ENCODE measurements around the gene NR2C2AP.
"Not testable (repeated sequence)": the region's sequence is repeated elsewhere in the genome, so short reads cannot be mapped to it uniquely, and the experiment has no call there.

Gene NR2C2AP, protein sequence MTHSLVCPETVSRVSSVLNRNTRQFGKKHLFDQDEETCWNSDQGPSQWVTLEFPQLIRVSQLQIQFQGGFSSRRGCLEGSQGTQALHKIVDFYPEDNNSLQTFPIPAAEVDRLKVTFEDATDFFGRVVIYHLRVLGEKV

DNA sequence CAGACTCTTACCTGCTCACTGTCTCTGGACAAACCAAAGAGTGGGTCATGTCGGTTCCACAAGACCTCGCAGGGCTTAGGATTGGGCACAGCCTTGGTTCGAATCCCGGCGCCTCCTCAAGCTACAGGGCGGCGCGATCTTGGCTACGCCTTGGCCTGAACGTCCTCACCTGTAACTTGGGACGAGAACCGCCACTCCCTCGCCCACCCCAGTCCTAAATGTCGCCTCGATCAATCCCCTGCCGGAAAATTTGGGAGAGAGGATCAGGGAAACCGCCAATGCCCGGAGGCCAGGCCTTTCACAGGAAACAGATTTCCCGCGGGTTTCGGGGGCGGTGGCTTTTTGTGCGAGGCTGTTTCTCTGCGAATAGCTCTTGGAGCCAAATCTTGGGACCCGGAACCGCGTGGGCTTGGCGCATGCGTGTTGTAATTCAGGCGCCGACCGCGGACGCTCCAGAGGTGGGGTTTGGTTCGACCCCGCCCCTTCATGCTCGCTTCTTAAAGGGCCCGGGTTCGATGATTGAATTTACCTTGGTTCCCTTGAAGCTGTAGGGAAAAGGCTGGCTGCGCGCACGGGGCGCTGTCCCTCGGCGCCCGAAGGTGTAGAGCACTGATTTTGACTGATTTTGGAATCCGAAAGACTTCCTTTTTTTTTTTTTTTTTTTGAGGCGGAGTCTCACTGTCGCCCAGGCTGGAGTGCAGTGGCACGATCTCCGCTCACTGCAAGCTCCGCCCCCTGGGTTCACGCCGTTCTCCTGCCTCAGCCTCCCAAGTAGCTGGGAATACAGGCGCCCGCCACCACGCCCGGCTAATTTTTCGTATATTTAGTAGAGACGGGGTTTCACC, at the start of gene NR2C2AP:
Gene NR2C2AP (minus strand): TSS at position 403 of the 845 bp plus-strand sequence. CDS start 354 bp downstream, at position 49.
- DNase-seq, result peak; percentile 70 to 93

DNA sequence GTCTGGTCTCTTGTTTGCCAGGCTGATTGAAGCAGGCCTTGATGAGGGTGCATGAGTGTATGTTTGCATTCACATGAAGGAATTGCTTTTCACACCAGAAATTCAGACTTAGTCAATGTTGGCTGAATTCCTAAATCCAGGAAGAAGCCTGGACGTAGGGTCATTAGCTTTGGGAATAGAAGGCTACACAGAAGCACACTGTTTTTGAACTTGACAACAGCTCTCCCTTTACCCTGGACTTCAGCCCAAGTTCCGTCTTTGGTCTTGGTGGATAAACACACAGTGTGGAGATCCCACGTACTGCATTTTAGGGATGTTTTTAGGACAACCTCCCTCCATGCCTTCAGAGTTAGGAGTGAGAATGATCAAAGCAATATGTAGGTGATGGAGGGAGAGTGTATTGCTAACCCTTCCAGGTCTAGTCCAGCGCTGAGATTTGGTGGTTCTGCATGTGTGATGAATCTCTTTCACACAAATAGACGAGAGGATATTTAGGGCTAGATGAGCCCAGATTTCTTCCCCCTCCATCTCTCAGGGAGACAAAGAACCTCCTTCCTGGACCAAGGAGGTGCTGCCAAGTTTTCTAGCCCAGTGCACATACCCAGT, 47.1 kb upstream of the NR2C2AP start:
- no peak for DNase-seq

DNA sequence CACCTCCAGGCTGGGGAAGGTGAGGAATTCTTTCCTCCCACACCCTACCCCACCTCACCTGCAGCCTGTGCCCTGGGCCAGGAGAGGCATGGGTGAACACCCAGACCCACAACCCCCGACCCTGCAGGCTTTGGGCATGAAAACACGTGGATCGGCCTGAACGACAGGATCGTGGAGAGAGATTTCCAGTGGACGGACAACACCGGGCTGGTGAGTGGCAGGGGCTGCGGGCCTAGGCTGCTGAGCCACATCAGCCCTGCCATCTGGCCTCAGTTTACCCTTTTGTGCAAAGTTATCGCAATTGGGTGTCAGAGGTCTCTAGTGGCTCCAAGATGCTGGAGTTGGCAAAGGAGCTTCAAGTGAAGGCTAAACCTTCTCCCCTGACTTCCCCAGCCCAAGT, 37.3 kb upstream of the NR2C2AP start:
- no peak for DNase-seq

DNA sequence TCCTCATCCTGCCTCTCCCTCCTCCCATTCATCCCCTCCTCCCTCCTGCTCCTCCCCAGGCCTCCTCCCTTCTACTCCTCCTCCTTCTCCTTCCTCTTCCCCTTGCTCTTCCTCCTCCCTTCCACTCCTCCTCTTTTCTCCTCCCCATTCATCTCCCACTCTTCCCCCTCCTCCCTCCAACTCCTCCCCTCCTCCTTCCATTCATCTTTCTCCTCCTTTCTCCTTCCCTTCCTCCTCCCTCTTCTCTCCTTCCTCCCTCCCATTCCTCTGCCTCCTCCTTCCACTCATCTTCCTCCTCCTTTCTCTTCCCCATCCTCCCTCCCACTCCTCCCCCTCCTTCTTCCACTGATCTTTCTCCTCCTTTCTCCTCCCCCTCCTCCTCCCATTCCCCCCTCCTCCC, 36.5 kb upstream of the NR2C2AP start:
- no peak for DNase-seq

DNA sequence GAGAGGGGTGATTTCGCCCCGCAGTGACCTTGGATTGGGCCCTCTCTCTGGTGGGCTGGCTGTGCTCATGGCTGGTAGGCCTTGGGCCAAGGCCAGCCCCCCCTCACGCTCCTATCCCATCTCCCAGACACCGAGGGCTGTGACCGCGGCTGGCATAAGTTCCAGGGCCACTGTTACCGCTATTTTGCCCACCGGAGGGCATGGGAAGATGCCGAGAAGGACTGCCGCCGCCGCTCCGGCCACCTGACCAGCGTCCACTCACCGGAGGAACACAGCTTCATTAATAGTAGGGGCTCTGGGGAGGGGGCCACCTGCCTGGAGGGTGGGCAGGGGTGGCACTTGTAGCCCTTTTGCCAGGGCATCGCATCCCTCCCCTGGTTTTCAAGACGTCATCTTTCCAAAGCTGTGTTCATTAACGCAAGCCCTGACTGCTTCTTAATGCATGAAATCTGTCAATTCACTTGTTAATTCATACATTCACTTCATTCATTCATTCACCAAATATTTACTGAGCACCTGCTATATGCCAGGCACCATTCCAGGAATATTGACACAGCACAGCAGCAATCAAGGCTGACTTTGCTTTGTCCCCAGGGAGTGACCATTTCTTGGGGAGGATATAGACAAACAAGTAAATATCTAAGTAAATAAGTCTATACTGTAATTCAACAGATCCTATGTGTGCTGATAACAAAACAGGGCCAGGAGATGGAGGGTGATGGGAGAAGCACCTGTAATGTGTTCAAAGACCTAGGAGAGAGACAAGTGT, 35.1 kb upstream of the NR2C2AP start:
- no peak for DNase-seq

DNA sequence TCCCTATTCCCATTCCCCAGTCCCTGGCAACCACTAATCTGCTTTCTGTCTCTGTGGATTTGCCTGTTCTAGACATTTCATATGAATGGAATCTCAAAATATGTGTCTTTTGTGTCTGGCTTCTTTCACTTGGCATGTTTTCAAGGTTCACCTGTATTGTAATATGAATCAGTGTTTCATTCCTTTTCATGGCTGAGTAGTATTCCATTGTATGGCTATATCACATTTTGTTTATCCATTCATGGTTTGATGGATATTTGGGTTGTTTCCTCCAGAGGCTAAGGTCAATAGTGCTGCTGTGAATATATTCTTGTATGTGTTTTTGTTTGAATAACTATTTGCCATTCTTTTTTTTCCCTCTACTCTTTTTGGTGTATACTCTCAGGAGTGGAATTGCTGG, 33.0 kb upstream of the NR2C2AP start:
- no peak for DNase-seq

DNA sequence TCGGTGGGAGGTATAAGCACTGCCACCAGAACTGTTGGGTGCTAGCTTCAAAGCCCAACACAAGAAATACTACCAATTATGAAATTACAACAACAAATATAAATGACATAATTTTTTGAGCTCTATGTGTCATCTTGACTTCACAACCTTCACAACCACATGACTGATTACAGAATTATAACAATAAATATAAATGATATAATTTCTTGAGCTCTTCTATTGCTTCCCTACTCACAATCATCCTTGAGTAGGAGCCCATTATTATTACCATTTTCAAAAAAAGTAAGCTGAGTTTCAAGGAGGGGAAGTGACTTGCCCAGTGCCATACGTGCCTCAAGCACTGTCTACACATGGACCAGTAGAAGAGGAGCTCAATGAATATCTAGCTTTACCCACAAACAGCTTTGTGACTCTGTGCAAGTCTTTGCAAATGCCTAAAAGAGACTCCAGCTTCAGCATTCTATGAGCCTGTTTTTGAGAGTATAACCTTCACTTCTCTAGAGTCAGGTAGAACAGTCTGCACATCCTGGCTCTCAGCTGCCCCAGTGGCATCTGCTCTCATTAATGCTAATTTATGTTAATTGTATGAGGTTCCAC, 31.1 kb upstream of the NR2C2AP start:
- DNase-seq, result no peak

DNA sequence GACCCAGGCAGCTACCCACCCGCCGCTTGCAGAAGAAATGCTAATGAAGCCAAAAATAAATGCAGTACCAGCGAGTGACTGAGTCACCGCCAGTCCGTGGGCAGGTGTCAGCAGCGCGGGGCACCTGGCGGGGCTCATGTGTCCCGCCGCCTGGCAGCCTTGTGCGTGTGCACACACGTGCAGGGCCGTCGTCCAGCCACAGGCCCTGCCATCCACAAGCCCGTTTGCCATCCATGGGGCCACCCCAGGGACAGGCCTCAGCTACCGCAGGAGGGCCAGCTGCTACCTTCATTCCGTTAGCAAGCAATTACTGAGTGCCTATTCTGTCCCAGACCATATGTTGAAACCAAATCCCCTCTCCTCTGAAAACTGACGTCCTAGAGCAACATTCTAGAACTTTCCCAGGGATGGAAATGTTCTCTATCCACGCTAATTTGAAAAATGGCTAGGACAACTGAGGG, 29.1 kb upstream of the NR2C2AP start:
- no peak for DNase-seq

DNA sequence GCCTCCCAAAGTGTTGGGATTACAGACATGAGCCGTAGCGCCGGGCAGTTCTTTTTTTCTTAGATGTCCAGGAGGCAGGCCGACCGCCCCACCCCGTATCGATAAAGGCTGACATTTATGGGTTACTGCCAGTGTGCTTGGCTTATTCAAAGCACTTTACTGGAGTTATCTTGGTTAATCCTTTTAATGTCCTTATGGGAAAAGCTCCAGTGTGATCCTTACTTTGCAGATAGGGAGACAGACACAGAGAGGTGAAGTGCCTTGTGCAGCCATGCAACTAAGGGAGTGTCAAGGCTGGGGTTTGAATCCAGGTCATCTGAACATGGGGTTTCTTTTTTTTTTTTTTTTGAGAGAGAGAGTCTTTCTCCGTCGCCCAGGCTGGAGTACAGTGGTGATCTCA, 27.8 kb upstream of the NR2C2AP start:
- DNase-seq, result no peak

DNA sequence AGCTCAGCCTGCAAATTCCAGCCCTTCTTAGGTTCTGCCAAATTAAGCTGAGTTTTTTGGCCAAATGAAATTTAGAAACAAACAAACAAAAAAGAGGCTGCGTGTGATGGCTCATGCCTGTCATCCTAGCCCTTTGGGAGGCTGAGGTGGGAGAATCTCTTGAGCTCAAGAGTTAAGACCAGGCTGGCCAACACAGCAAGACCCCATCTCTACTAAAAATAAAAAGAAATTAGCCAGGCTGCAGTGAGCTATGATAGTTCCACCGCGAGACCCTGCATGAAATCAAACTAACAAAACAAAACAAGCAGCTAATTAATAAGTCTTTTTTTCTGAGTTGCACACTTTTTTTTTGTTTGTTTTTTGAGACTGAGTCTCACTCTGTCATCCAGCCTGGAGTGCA, 26.5 kb upstream of the NR2C2AP start:
- no peak for DNase-seq

DNA sequence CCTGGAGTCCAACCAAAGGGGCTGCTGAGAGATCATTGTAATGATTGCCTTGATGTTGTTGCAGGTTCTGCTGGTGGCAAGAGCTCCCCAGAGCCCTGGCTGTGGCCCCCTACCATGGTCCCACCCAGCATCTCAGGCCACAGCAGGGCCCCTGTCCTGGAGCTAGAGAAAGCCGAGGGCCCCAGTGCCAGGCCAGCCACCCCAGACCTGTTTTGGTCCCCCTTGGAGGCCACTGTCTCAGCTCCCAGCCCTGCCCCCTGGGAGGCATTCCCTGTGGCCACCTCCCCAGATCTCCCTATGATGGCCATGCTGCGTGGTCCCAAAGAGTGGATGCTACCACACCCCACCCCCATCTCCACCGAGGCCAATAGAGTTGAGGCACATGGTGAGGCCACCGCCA, 24.0 kb upstream of the NR2C2AP start:
- no peak for DNase-seq

DNA sequence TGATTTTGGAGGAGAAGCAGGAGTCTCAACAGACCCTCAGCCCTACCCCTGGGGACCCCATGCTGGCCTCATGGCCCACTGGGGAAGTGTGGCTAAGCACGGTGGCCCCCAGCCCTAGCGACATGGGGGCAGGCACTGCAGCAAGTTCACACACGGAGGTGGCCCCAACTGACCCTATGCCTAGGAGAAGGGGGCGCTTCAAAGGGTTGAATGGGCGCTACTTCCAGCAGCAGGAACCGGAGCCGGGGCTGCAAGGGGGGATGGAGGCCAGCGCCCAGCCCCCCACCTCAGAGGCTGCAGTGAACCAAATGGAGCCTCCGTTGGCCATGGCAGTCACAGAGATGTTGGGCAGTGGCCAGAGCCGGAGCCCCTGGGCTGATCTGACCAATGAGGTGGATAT, 23.4 kb upstream of the NR2C2AP start:
- DNase-seq, result no peak

DNA sequence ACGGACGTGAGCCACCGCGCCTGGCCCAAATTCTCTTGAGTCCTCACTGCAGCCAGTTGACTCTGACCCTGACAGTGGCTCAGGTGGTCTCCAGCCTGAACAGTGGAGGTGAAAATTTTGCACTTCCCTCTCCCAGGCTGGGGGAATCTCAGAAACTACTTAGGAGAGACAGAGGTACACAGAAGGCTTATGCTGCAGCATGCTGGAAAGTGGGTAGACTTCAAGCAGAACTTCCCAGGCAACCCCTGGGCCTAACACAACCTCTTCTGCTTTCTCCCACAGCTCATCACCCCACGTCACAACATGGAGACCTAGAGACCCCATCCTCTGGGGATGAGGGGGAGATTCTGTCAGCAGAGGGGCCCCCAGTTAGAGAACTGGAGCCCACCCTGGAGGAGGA, 23.0 kb upstream of the NR2C2AP start:
- no peak for DNase-seq

DNA sequence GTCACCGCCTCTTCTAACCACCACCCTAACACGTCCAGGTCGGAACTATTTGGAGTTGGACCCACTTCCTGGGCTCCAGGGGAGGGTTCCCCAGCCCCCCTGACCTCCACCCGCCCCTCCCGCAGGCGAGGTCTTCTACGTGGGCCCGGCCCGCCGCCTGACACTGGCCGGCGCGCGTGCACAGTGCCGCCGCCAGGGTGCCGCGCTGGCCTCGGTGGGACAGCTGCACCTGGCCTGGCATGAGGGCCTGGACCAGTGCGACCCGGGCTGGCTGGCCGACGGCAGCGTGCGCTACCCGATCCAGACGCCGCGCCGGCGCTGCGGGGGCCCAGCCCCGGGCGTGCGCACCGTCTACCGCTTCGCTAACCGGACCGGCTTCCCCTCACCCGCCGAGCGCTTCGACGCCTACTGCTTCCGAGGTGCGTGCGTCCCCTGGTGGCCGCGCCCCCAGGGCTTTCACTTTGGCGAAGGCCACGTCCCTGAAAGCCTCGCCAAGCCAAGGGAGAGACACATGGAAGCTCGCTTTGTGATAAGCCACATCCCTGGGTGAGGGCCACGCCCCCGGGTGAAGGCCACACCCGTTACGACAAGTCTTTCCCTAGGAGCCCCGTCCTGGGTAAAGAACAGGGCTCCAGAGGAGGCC, 21.8 kb upstream of the NR2C2AP start:
- peak; percentile 42 to 88 for DNase-seq

DNA sequence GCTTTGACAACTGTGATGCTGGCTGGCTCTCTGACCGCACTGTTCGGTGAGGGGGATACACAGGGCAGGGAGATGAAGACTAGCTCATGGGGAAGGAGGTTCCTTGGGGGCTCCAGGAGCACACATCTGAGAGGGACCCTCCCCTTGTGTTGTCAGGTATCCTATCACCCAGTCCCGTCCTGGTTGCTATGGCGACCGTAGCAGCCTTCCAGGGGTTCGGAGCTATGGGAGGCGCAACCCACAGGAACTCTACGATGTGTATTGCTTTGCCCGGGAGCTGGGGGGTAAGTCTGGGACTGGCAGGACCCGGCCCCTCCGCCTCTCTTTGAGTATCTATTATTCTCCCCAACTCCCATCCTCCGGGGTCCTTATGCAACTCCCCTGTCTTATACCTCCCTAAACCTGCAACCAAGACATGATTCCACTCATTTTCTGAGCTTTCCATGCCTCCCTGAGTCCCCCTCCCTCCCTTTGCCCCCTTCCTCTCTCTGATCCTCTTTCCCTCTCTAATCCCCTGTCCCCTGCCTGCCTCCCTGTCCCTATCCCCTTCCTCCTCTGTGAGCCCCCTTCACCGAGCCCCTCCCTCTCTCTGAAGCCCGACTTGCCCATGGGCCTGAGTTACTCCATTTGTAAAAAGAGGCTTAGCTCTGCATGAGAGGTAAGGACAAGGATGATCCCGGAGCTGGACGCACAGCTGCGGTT, 21.1 kb upstream of the NR2C2AP start:
- no peak for DNase-seq

DNA sequence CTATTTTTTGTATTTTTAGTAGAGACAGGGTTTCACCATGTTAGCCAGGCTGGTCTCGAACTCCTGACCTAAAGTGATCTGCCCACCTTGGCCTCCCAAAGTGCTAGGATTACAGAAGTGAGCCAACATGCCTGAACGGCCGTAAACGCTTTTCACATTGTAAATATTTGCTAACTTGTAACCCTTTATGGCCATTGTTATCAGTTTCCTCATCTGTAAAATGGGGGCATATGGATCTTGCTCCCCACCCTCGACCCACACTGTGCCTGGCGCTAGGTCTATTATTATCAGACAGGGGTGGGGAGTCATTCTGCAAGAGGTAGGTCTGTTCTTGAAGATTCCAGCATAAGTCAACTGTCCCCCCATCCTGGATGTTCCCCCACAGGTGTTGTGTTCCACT, 20.4 kb upstream of the NR2C2AP start:
- DNase-seq, result no peak

DNA sequence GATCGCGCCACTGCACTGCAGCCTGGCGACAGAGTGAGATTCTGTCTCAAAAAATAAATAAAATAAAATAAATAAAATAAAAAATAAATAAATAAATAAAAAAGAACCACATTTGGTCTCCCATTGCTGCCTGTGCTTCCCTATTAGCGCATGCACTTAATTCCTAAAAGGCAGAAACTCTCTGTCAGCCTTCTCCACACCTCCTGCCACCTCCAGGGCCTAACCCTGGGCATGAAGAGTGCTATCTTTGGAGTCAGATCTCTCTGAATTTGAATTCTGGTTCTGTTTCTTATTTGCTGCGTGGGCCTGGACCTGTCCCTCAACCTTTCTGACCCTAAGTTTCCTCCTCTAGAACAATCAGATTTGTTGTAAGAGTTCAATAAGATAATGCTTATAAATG, 19.8 kb upstream of the NR2C2AP start:
- DNase-seq, result no peak

DNA sequence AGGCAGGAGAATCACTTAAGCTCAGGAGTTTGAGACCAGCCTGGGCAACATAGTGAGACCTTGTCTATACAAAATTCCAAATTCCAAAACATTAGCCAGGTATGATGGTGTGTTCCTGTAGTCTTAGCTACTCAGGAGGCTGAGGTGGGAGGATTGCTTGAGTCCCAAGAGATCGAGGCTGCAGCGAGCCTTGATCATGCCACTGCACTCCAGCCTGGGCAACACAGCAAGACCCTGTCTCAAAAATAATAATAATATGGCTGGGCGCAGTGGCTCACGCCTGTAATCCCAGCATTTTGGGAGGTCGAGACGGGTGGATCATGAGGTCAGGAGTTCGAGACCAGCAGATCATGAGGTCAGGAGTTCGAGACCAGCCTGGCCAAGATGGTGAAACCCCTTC, 17.8 kb upstream of the NR2C2AP start:
- not testable (repeated sequence) for DNase-seq

DNA sequence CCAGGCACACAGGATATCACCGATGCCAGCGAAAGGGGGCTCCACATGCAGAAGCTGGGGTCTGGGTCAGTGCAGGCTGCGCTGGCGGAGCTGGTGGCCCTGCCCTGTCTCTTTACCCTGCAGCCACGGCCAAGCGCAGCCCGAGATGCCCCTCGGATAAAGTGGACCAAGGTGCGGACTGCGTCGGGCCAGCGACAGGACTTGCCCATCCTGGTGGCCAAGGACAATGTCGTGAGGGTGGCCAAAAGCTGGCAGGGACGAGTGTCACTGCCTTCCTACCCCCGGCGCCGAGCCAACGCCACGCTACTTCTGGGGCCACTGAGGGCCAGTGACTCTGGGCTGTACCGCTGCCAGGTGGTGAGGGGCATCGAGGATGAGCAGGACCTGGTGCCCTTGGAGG, 15.7 kb upstream of the NR2C2AP start:
- DNase-seq, result no peak

DNA sequence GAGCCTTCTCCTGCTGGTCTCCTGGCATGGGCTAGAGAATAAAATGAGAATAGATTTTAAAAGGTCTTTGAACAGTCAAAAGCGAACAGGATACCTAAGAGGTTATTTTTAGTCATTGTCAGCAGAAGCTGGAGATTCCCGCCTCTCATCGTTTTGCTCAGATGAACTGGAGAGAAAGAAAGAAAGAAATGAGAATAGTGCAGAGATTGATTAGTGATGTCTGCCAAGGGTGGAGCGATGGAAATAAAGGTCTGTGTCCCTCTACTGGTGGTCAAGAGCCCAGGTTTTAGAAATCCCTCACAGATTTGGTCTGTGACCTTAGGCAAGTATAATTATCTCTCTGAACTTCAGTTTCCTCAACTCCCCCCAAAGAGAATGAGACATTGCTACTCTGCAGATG, 13.9 kb upstream of the NR2C2AP start:
- DNase-seq, result peak in 1 of 2 experiments; percentile 27

DNA sequence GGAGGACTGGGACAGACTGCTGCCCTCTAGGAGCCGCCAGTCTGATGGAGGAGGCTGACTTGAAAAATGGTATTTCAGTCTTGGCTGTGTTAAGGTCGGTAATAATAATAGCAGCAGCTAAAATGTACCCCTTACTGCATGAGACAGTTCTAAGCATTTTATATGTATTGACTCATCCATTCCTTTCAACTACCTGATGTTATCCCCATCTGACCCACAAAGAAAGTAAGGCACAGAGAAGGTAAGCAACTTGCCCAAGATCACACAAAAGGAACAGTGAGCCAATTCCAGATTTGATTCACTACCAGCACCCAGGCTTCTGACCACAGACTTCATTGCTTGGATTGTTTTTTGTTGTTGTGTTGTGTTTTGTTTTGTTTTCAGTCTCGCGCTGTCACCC, 12.6 kb upstream of the NR2C2AP start:
- no peak for DNase-seq

DNA sequence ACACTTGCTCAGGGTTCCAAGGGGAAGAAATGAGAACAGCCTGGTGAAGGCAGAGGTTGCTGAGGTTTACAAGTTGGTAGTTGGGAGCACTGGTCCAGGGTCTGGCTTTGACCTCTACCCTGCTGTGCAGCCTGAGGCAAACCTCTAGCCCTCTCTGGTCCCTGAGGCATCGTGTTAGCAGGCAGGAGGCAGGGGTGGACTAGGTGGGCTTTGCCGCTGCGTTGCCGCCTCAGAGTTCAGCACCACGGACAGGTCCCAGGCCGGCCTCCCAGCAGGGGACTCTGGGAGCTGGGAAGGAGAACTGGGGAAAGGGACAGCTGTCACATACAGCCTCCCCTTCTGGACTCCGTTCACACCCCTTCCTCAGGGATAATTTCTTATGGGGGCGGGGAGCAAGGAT, 11.7 kb upstream of the NR2C2AP start:
- no peak for DNase-seq
